GM12878 (cell line): ENCODE data around the gene NEK7. TPM values are rescaled to one million over a fixed set of nuclear protein-coding genes. Genes with fewer than 3 reads are reported as not detected.

Experiments used
- ATAC-seq: fragments of 200-7000 bp; cut with Tn5 transposase; 3 replicates; pipeline ENCODE4 v1.9.1; 2020; ENCODE audit warnings: mild to moderate bottlenecking, moderate library complexity
- BruUV-seq: library from RNA; stranded (reverse); fragments of 400-500 nt; replicated peaks from 2 replicates; lab custom pipeline; 2021; lab: Mats Ljungman, UMichigan
- CTCF ChIA-PET: fragments of 300-600 bp; sonication (Branson Sonifier 250); formaldehyde crosslinking; extraction: SDS; loops from one replicate; lab custom pipeline; 2021; ENCODE audit warnings: inconsistent platforms; lab: Yijun Ruan, JAX
- POLR2A ChIA-PET: fragments of 350-600 bp; formaldehyde crosslinking; extraction: SDS; loops from one replicate; lab custom pipeline; 2021; ENCODE audit warnings: inconsistent platforms; lab: Charles Lee
- RAD21 ChIA-PET: fragments of 300-600 bp; sonication (Branson Sonifier 250); formaldehyde crosslinking; loops from one replicate; lab custom pipeline; 2023; ENCODE audit warnings: antibody characterized with exemption; ENCODE audit not compliant: unreplicated experiment; lab: Charles Lee
- SMC1A ChIA-PET: fragments of 300-600 bp; sonication (Branson Sonifier 250); formaldehyde crosslinking; loops from one replicate; lab custom pipeline; 2023; ENCODE audit not compliant: unreplicated experiment, uncharacterized antibody; lab: Charles Lee
- DNase-seq: peaks from one replicate; pipeline ENCODE4 v3.0.0-alpha.2; 2011; ENCODE audit warnings: low read depth, low spot score
- FAIRE-seq: peaks from 3 replicates; lab custom pipeline; 2011; peaks lifted over from hg19 to GRCh38; lab: Jason Lieb, UNC
- H2AFZ ChIP-seq: 2 replicates; pipeline ENCODE4 v1.6.0; 2011; ENCODE audit warnings: low read depth, low read length, control low read depth; ENCODE audit not compliant: control insufficient read depth
- H3K27ac ChIP-seq: 2 replicates; pipeline ENCODE4 v1.5.1; 2011; ENCODE audit warnings: control low read depth; ENCODE audit not compliant: control insufficient read depth, insufficient read depth
- H3K27me3 ChIP-seq, 2 experiments: replicated peaks in 1 of 2; 2 replicates each; pipeline versions ENCODE4 v1.6.0 to v1.6.1; 2011; ENCODE audit warnings: low read length in 1 of 2; ENCODE audit not compliant: control insufficient read depth in 2 of 2, insufficient read depth in 2 of 2
- H3K36me3 ChIP-seq, 2 experiments: 2 replicates each; pipeline ENCODE4 v1.5.1; 2011; ENCODE audit warnings: low read length in 1 of 2; ENCODE audit not compliant: control insufficient read depth in 2 of 2, insufficient read depth in 2 of 2
- H3K4me1 ChIP-seq: 2 replicates; pipeline ENCODE4 v1.6.1; 2011; ENCODE audit warnings: mild to moderate bottlenecking, low read length, moderate library complexity, mixed read lengths; ENCODE audit not compliant: control insufficient read depth, insufficient read depth
- H3K4me2 ChIP-seq: 2 replicates; pipeline ENCODE4 v1.6.0; 2011; ENCODE audit warnings: control low read depth; ENCODE audit not compliant: control insufficient read depth, insufficient read depth
- H3K4me3 ChIP-seq: fragments of 200-600 bp; sonication (generic); 2 replicates; pipeline ENCODE4 v1.5.1; 2016
- H3K79me2 ChIP-seq: 2 replicates; pipeline ENCODE4 v1.6.0; 2011; ENCODE audit warnings: low read length; ENCODE audit not compliant: control insufficient read depth, insufficient read depth
- H3K9ac ChIP-seq: 2 replicates; pipeline ENCODE4 v1.8.0; 2011; ENCODE audit warnings: low read length, control low read depth, mixed read lengths; ENCODE audit not compliant: control insufficient read depth, insufficient read depth
- H3K9me3 ChIP-seq: replicated peaks from 3 replicates; pipeline ENCODE4 v1.5.1; 2011; ENCODE audit warnings: mild to moderate bottlenecking, low read length; ENCODE audit not compliant: control insufficient read depth, insufficient read depth
- H4K20me1 ChIP-seq: 2 replicates; pipeline ENCODE4 v1.6.0; 2011; ENCODE audit not compliant: control insufficient read depth, insufficient read depth
- GATAD2B ChIP-seq: fragments of 450-650 bp; conservative IDR thresholded peaks from 2 replicates; pipeline ENCODE4 v1.6.1; 2017; ENCODE audit warnings: low read depth, mild to moderate bottlenecking, moderate library complexity
- PAX8 ChIP-seq: fragments of 450-650 bp; IDR thresholded peaks from 2 replicates; pipeline ENCODE4 v1.6.1; 2017; ENCODE audit warnings: mild to moderate bottlenecking, moderate library complexity
- RAD51 ChIP-seq: fragments of 450-650 bp; IDR thresholded peaks from 2 replicates; pipeline ENCODE4 v1.6.1; 2016; ENCODE audit warnings: moderate library complexity, mild to moderate bottlenecking, inconsistent platforms
- ZBTB40 ChIP-seq: fragments of 450-650 bp; IDR thresholded peaks from 2 replicates; pipeline ENCODE4 v1.6.1; 2016; ENCODE audit warnings: mild to moderate bottlenecking, moderate library complexity, borderline replicate concordance
- WGBS: methylation state at CpG from one replicate; pipeline ENCODE4 v1.1.6; 2016; ENCODE audit warnings: low lambda C conversion rate; ENCODE audit not compliant: insufficient replicate concordance, insufficient coverage; ENCODE audit errors: missing lambda C conversion rate; 5-methylcytosine and 5-hydroxymethylcytosine counted together
- in situ Hi-C: fragments of 300-500 bp; cut with MboI; formaldehyde crosslinking; loops from 9 replicates; pipeline ENCODE4 v1.14.3; 2018; ENCODE audit warnings: mixed read lengths
- intact Hi-C: fragments of 100-400 bp; cut with micrococcal nuclease; formaldehyde crosslinking; loops from one replicate; pipeline ENCODE4 v1.14.2; 2022; ENCODE audit not compliant: unreplicated experiment
- polyA plus RNA-seq, 11 experiments: library from polyadenylated mRNA; depleted of rRNA in 4 of 11; unstranded in 6 of 11; stranded (reverse) in 5 of 11; fragments of >200 nt; fragmentation: Nextera tagmentation in 4 of 11; fragmentation: Illumina TruSeq in 1 of 11; extraction: Ambion mirVana in 4 of 11; extraction: Trizol in 1 of 11; gene quantifications; 1 replicate in 1 of 11; 2 replicates in 10 of 11; pipeline versions ENCODE4 v1.2.1 to v1.2.3, GENCODE V29; 2011 to 2016; ENCODE audit warnings: inconsistent platforms in 2 of 11, missing spikeins in 2 of 11, low read depth in 1 of 11
- total RNA-seq, 4 experiments: library from RNA; depleted of rRNA in 3 of 4; stranded (reverse); fragments of >200 nt in 3 of 4; fragmentation: Illumina TruSeq in 1 of 4; extraction: Trizol in 1 of 4; gene quantifications; 2 replicates each; pipeline versions ENCODE4 v1.2.1 to v1.2.3, GENCODE V29; 2013 to 2021

NEK7 gene
- total and polyA plus RNA-seq, 10 of the 15 experiments (the other 5 are each of a cell fraction or from before 2014, with no cell fraction given) = 9.4 to 77.7 (median 24.0) TPM

GRCh38 chr1:198108636-198109370 is 48.0 kb upstream of the NEK7 start:
- no peaks in the 10 kb centered on the region for H3K36me3 ChIP-seq
- no peak for FAIRE-seq
- in situ Hi-C loops (no loop called here), intact Hi-C loops (no loop called here)
- no peak overlapping the region for H3K4me3 ChIP-seq
- no peak overlapping the region for H3K27ac ChIP-seq
- ChIA-PET RAD21 (no interaction called here), CTCF (interaction anchor here (1.1 kb wide), 1 partner anchor 213 kb away, joined by 3 read pairs; no protein-coding TSS in a partner anchor), SMC1A (no interaction called here)
- no peaks in the 10 kb centered on the region for H3K9me3 ChIP-seq
- no peaks in the 10 kb centered on the region for H3K79me2 ChIP-seq
- BruUV-seq = no TSS peak
- 5% methylated on average over 1 of the region's 1 CpG for WGBS
- no peak for ATAC-seq
- DNase-seq = no peak
- H3K4me1 ChIP-seq = no peaks in the 10 kb centered on the region
- no peak overlapping the region for H2AFZ ChIP-seq
- no peak overlapping the region for H3K9ac ChIP-seq
- TF ChIP-seq ZBTB40 (no peak), GATAD2B (no peak), PAX8 (no peak), RAD51 (no peak)
- TF ChIP-seq, all 136 proteins: peak for 0
- Histone ChIP-seq H3K4me2 (no peak overlapping the region), H3K27me3 (no peaks in the 10 kb centered on the region; a peak in 1 of 4 replicates), H4K20me1 (no peaks in the 10 kb centered on the region)
- POLR2A ChIA-PET = no interaction called here
